Stimulated activated CD4-positive, alpha-beta T cell treated with anti-CD3 and anti-CD28 coated beads, Interleukin-1b, Interleukin-23, amount 100 ng/mL, for 4 hours (primary cell): ENCODE measurements around the gene PATZ1.
"Not testable (repeated sequence)": the region's sequence is repeated elsewhere in the genome, so short reads cannot be mapped to it uniquely, and the experiment has no call there.

Experiments used
- DNase-seq, 2 donors: peaks; one replicate each; pipeline ENCODE4 v3.0.0-alpha.2; 2020; ENCODE audit warnings: low read depth in 2 of 2

The PATZ1 gene

DNA sequence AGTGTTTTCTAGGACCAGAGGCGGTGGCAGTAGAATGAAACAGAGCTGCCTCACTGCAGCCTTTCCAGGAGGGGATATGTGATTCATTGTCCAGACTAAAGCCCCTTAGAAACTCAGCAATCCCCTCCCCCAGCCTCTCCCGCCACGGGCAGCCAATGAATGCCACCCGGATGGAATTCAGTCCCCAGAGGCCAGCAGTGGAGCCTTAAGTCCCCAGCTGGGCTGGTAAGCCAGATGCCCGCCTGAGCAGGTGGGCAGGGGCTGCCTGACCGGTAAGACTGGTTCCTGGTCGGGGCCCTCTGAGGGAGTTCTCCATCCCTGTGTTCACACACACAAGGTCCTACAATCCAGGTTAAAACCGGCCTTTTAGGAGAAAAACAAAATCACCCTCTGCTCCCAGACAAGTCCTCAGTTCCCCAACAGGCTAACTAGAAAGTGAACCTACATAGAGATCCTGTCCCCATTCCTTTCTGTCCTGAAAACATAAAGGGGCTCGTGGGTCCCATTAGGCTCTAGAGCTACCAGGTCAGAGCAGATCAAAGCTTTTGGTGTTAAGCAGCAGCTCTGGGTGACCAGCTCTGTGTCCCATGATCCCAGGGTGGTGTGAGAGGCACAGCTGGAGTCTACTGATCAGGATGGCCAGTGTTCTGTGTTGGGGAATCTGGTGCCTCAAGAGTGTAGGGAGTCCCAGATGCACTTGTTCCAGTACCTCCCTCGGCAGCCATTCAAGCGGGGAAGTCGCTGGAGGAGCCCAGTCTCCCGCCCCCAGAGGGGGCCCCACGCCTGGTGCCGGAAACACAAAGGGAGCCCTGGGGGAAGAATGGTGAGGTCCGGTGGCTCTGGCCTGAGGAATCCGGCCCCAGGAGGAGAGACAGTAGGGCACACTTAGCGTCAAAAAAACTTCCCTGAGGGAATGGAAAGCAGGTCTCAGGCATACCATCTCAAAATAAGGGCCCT is 2.6 kb downstream of the PATZ1 start:
- no peak for DNase-seq

DNA sequence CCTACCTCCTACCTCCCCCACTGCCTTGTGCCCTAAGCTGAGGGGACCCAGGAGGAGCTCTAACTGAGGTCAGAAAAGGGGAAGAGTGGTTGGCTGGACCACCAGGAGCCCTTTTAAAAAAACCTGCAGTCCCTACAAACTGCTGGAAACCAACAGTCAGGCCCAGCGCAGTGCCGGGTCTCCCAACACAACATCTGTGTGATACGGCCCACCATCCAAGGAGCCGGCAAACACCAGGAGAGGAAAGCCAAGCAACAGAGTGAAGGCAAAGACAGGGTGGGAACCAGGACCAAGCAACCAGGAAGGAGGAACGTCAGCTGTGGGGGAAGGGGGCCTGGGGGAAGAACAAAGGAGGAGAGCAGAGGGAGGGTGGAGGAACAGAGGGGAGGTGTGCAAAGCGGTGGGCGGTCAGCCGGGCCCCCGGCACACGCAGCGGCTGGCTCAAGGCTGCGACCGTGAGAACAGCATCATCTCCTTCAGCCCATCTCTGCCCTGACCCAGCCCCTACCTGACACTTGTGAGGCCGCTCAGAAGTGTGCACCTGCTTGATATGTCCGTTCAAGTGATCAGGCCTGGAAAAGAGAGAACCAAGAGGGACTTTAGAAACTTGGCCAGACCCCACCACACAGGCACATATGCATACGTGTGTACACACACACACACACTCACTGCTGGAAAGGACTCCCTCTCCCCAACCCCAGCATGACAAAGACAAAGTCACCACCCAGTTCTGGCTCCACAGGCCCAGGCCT is 3.6 kb downstream of the PATZ1 start:
- no peak for DNase-seq

DNA sequence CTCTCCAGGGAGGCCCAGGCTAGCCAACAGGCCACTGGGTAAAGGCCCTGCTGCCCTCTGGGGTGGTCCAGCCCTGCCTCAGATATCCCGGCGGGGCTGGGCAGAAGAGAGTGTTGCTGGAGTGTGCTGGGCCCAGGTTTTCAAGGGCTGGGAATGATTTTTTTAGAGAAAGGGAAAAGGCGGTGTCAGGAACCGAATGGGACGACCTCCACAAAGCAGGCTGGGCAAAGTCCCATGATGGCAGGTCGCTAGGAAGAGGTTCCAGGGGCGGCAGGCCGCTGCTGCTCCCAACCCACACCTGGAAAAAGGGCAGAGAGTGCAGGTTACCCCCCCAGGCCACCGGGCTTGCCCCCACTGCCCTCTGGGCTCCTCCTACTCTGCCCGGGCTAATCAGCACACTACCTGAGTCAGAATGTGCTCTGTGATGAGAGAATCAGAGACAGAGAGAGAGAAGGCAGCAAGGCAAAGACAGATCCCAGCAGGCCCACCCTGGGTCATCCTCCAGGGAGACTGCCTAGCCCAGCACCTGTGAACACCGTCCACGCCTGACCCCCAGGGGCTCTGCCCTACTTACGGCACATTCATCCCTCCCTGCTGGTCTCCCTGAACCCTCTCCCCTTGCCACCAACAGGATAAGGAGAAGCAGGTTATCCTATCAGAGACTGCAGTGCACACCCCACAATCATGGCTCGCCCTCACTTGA is 4.6 kb downstream of the PATZ1 start:
- DNase-seq, result no peak

DNA sequence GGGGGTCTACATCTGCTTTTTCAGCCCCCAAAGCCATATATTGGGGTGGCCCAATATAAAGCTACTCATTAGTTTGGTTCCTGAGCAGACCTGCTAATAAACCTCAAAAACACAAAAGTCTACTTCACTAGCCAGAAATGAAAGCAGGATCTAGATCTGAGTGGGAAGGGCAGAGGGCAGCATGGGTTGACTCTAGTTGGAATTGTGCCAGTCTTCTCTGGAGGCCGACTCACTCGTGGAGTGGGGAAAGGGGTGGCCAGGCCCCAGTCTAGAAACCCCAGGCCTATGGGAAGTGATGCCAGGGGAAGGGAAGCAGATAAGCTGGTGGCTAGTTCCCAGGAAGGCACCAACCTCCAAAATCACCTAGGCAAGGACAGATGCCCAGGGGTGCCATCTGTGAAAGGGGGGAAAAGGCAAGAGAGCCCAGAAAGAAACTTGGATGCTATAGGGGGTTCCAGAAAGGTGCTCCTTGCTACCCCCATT is 5.3 kb downstream of the PATZ1 start:
- DNase-seq, result no peak

DNA sequence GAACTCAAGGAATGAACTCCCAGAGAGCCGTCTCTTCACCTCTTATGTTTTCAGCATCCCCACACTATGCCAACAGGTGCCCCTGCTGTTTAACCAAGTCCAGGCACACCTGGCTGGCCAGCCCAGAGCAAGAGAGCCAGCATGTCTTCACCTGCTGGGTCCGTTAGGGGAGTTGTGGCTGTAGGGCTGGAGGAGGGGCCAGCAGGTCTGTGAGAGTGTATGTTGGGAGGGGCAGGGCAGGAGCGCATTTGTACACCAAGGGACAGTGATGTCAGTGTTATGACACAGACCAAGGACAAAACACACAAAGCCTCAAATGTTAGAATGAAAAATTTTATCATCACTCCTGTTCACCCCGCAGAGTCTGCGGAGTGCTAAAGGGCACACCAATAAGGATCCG is 5.8 kb downstream of the PATZ1 start:
- DNase-seq, result no peak

DNA sequence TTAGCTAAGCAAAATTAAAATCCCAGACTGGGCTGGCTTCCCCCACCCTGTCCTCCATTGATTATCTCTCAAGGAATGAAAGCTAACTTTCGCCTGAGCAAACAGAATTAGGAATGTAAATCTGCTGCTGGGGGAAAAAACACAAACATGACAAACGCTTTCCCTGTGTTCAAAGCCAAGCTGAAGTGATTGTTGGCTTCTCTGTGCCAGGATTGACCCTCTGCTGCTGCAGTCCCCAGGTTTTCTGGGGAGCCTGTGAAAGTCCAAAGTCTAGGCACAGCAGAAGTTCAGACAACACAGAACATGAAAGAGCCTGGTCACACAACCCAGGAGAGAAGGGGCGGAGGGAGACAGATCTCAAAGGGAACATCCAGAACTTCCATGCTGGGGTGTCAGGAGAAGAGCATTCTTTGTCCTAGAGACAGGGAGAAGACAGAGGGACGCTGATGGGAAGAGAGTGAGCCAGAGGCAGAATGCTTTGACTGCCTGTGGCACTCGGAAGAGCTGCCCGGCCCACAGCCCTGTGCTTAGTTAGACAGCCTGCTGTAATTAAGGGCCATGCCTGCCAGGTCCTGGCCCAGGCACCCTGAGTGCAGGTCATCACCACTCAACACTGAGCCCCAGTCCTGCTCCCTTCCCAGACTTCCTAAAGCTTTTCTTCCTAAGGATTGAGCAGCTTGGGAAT is 6.9 kb downstream of the PATZ1 start:
- DNase-seq, result no peak

DNA sequence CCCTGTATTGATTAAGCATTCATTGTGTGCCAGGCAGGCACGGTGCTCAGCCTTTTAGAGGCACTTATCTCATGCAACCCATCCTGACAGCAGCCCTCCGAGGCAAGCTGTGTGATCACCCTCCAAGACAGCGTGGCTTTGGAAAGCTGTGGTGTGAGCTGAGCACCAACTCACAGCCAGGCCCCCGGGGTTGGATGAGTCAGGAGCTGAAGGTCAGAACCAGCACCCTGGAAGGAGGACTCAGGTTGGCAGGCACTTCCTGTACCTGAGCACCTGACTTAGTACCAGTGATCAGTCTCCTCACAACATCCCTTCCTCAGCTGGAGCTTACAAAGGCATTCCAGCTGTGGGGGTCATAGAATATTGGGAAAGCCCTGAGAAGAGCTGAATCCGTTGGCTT is 9.0 kb downstream of the PATZ1 start:
- DNase-seq, result no peak

DNA sequence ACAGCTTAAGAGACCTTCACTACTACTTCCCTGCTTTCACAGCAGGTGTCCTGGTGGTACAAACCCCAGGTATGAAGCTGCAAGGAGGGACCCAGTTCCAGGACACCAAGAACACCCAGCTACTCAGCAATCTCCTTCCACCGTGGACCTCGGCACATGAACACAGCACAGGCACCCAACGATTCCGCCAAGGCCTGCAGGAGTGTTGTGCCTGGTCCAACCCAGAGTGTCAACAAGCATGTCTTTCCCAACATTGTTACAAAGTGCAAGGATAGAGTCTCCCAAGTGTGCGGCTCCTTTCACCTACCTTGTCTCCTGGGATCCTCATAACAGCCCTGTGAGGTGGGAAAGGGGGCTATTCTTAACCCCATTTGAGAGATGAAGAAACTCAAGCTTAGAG is 11.8 kb downstream of the PATZ1 start:
- no peak for DNase-seq

DNA sequence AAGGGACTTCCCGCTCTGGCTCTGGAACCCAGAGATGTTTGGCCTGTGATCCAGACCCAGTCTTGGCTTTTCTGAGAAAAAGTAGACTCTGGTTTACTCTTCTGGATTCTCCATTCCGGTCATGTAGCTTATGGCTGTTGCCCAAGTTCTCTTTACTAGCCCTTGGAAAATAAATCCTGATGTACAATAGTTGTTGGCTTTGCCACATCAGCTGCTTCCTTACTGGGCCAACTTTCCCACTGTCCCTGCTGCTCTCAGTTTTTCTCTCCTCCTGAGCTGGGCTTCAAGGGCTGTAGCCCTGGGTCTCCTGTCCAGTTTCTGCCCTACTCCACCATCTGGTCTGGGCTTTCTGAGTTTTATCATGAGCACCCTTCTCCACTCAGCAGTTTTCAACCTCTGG is 12.5 kb downstream of the PATZ1 start:
- DNase-seq, result no peak

DNA sequence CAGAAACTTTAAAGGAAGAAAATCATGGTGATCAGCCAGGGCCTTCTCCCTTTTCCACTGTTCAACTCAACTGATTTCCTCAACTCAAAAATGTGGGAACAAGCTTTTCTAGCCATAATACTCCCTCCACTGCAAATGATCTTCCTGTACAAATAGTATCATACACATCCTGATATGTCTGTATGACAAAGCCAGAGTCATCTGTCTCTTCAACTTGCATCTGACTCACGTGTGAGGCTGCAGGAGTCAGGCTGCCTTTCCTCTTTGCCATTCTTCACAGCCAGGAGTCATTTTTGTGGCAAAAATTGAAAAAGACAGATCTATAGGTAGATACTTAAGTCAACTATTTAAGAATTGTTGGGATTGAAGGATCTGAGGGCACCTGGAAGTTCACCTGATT is 13.3 kb downstream of the PATZ1 start:
- DNase-seq, result no peak

DNA sequence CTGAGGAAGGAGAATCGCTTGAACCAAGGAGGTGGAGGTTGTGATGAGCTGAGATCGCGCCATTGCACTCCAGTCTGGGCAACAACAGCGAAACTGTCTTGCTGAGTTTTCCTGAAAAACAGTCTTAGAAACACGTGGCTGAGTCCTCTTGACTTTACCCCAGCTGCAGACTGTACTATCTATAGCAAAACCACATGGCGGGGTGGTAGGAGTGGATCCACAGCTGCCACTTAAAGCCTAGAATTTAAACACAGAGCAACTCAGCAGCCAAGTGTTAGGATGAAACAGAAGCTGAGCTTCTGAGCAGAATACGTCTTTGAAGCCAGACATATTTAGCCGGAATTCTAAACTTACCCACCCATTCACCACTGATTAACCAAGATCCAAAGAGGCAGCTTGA is 14.1 kb downstream of the PATZ1 start:
- DNase-seq, result no peak

DNA sequence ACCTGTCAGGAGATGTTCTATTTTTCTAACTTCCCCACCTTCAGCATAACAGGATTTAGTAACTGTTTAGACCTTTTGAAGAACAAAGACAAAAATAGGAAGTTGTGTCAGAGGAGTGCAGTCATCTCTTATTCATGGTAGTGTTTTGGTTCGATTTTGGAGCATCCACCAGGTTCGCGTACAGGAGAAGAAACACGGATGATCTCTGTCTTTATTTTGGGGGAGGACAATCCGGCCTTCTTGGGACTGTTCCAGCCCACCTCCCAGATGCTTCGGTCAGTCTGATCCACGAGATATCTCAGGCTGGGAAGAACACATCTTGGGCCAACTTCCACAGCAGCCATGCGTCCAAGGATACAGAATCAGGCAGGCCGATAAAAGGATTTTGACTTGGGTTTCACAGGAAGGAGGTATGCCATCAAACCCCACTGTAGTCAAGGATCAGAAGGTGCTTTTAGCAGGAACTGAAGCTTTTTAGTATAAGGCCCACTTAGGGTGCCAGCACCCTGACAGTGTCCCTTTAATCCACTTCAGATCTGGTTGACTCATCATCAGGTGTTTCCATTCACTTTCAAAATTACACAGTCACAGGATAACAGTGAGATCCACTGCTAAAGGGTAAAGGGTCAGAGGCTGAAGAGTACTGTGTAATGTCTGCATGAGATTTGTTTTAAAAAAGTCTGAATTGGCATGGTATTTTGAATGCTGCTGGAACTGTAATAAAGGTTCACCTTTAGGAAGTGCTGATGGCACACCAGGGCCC is 16.5 kb downstream of the PATZ1 start:
- no peak for DNase-seq

DNA sequence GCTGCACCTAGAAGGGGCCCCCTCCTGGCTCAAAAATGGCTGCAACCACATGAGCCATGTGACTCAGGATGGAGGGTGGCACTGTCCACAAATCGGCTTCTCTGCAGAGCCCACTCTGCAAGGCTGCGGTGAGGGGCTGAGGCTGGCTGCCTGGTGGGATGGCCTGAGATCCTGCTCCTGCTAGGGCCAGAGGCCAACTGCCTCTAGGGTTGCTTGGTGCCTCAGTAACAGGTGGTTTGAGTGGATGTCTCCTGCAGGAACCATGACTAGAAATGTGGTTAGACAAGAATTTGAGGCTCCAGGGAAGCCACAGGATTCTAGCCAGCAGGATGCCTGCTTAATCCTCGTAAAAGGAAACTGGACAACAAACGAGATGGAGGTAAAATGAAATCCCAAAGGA is 17.1 kb downstream of the PATZ1 start:
- no peak for DNase-seq

DNA sequence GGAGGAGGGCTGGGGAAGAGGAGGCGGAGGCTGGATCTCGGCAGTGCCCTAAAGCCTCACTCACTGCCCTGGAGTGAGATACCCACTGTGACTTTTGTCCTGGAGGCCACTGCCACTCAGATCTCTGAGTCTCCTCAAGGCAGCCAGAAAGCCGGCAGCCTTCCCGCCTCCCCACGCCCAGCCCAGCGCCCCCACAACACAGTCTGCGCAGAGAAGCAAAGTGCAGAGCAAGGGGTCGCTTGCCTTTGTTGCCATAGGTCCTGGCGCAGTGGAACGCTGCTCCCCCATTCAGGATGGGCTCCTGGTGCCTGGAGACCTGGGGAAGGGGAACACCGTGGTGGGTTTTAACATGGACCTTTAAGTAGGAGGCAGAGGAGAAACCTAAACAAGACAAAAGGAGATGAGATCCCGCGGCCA is 17.6 kb downstream of the PATZ1 start:
- no peak for DNase-seq

DNA sequence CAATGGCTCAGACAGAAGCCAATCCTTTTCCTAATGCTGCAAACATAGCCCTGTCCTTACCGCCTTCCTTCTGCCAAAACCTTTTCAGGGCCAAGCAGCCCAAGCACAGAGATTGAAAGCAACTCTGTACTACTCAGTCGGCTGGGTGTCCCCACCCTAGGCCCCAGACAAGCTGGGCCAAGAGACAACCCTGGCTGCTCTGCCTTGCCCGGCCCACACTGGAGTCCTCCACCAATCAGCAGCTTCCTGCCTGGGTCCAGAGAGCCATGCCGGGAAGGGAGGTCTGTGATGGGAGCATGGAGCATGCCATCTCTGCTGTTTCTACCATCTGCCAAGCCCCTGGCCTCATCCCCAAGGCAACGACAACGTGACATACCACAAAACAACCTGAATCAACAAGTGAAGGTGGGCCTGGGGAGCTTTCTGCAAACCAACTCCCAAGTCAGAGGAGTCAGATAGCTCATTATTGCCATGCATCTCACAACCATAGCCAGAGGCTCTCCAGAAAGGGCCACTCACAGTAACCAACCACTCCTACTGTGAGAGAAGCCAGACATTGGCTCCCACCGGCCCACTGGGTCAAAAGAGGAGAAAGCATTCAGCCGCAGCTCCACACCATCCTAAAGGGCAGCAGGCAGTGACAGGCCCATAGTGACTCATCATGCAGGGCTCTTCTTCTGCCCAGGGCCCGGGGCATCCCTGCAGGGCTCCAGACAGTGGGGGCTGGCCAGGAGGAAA is 18.2 kb downstream of the PATZ1 start:
- no peak for DNase-seq

DNA sequence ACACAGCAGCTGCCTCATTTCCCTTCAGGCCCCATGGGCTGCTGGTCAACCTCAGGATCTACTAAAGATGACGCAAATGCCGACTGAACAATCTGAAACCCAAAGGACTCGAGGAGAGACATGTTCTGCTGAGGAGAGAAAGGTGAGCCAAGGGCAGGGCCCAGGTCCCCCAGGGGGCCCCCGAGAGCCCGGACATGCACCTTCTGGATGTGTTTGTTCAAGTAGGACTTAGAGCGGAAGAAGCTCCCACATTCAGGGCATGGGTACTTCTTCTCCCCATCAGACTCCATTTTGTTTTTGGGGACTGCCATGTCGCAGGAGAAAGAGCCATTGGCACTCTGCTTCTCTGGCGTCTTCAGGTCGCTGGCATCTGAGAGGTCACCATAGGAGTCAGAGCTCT is 19.3 kb downstream of the PATZ1 start:
- DNase-seq, result no peak

DNA sequence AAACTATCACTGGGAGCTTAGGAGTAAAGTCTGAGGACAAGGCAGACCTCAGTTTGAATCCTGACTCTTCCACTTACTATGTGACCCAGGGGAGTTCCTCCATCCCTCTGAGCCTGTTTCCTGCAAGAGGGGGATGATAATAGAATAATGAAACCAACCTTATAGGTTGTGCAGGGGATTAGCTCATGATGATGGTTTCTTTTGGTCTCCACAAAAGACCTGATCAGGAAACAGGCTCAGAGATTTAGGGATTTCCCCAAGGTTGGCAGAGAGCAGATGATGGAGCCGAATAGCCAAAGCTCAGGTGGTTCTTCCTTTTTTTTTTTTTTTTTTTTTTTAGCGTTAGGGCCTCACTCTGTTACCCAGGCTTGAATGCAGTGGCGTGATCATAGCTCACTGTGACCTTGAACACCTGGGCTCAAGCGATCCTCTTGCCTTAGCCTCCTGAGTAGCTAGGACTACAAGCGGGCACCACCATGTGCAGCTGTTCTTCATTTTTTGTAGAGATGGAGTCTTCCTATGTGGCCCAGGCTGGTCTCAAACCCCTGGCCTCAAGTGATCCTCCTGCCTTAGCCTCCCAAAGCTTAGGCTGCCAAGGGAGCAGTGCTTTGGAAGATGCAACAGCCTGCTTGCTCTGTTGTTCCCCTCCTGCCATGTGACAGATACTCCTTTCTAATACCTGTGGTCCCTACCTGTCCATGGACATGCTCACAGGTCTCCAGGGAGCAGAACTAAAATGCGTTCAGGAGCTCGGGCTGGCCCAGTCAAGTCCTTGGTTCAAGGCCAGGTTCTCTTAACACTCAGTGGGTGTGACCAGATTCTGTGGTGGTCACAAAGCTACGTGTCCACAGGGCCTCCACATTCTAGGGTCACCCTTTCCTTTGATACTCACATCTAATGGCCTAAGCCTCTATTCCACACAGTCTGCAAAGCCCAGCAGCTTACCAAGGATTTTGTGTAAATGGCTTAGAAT is 22.3 kb downstream of the PATZ1 start:
- no peak for DNase-seq

DNA sequence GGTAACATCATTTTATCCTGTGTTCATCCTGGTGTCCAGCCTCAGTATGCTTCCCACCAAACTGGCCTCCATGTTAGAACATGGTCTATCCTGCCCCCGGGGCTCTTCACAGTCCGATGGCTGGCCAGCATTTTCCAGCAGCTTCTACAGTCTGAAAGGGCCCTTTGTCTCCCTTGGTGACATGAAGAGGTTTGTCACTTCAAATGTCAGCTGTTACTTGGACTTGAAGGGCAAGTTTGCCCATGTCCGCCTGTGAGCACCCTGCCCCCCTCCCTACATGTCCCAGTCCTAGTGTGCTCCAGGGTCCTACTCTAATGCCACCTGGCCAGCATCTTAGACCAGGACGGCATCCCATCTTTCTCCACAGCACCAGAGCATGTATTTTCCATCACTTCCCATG is 24.7 kb downstream of the PATZ1 start:
- DNase-seq, result no peak

DNA sequence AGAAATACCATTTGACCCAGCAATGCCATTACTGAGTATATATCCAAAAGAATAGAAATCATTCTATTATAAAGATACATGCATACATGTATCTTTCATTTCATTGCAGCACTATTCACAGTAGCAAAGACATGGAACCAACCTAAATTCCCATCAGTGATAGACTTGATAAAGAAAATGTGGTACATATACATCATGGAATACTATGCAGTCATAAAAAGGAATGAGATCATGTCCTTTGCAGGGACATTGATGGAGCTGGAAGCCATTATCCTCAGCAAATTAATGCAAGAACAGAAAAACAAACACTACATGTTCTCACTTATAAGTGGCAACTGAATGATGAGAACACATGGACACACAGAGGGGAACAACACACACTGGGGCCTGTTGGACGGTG is 31.9 kb downstream of the PATZ1 start:
- not testable (repeated sequence) for DNase-seq
